ENCODE results near the gene EAF1. TPM values are rescaled to one million over a fixed set of nuclear protein-coding genes. Genes with fewer than 3 reads are reported as not detected.
A peak's percentile ranks its signal among the peaks of the same experiment; 100 is the strongest.
"Not testable (repeated sequence)": the region's sequence is repeated elsewhere in the genome, so short reads cannot be mapped to it uniquely, and the experiment has no call there.

The EAF1 gene
- polyA plus RNA-seq, 2 donors, result 3.2 to 6.3 TPM

DNA sequence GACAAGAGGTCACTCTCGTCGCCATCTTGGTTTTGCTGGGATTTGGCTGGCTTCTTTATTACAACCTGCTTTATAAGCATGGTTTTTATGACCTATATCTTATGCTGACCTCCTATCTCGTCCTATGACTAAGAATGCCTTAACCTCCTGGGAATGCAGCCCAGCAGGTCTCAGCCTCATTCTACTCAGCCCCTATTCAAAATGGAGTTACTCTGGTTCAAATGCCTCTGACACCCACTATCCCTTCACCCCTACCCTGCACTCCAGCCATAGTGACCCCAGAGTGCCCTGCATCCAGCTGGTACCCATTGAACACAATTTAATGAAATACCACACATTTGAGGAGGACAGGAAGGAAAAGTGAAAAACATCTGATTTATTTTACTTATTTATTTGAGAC, 23.4 kb upstream of the EAF1 start:
- Histone ChIP-seq H3K36me3 (ENCODE audit: control insufficient read depth in 2 of 2, insufficient read depth in 2 of 2, low read length in 1 of 2) (no peaks in the 10 kb centered on the region), H3K4me3 (ENCODE audit: low read depth in 1 of 2, low read length in 2 of 2) (no peak overlapping the region), H3K27ac (ENCODE audit: low read depth in 2 of 2, low read length in 1 of 2) (no peak overlapping the region), H3K27me3 (ENCODE audit: control insufficient read depth in 1 of 2, insufficient read depth in 2 of 2, low read length in 2 of 2) (no peaks in the 10 kb centered on the region), H3K9me3 (ENCODE audit: control insufficient read depth in 2 of 2, insufficient read depth in 1 of 2, low read depth in 1 of 2, low read length in 1 of 2) (no peaks in the 10 kb centered on the region), H3K4me1 (ENCODE audit: control insufficient read depth in 2 of 2, insufficient read depth in 2 of 2, low read length in 1 of 2) (no peaks in the 10 kb centered on the region)
- 83 to 89% methylated on average over 3 of the region's 3 CpGs for WGBS, 2 donors

GRCh38 chr3:15404767-15405166, 22.6 kb upstream of the EAF1 start:
- Histone ChIP-seq H3K27me3 (ENCODE audit: control insufficient read depth in 1 of 2, insufficient read depth in 2 of 2, low read length in 2 of 2) (no peaks in the 10 kb centered on the region), H3K4me1 (ENCODE audit: control insufficient read depth in 2 of 2, insufficient read depth in 2 of 2, low read length in 1 of 2) (no peaks in the 10 kb centered on the region), H3K9me3 (ENCODE audit: control insufficient read depth in 2 of 2, insufficient read depth in 1 of 2, low read depth in 1 of 2, low read length in 1 of 2) (no peaks in the 10 kb centered on the region), H3K36me3 (ENCODE audit: control insufficient read depth in 2 of 2, insufficient read depth in 2 of 2, low read length in 1 of 2) (no peaks in the 10 kb centered on the region), H3K4me3 (ENCODE audit: low read depth in 1 of 2, low read length in 2 of 2) (no peak overlapping the region), H3K27ac (ENCODE audit: low read depth in 2 of 2, low read length in 1 of 2) (no peak overlapping the region)
- 86 to 90% methylated on average over 1 of the region's 1 CpG for WGBS, 2 donors

DNA sequence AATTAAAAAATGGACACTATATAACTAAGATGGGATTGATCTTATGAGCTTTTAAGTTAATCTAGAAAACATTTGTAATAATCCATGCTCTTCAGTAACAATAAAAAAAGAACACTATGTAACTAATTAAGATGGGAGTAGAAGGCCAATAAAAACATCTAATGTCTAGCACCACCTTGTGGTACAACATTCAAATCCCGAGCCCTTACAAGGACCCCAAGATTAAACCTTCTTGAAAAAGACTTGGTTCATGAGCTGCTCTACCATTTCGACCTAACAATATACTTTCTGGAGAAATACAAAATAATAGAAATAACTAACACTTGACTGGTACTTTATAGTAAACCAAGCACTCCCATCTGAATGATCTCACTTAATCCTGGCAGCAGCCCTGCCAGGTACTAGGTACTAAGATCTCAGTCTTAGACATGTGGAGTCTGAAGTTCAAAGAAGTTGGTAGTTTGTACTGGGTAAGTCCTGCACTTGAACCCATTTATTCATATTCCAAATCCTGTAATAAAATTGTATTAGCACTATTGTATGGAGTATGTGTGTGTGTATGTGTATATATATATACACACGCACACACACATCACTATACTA, 21.8 kb upstream of the EAF1 start:
- 35 to 39% methylated on average over 3 of the region's 3 CpGs for WGBS, 2 donors
- H3K27ac ChIP-seq (ENCODE audit: low read depth in 2 of 2, low read length in 1 of 2), result no peak overlapping the region

DNA sequence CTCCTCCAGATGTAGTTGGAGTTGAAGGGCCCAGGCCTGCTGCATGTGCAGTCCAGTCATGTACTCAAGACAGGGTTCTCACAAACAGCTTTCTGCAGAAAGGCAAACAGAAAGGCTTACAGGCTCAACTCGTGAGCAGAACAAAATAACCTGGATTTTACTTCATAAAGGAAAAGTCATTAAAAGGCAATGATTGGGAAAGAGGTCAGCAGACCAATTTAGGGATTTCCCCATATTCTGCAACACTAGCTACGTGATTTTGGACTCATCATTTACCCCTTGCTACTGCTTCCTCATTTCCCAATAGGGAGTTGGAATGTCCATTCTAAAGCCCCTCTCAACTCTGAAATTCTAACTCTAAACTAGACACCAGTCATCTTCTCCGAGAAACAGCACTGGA, 18.2 kb upstream of the EAF1 start:
- no peak overlapping the region for H3K4me3 ChIP-seq (ENCODE audit: low read depth in 1 of 2, low read length in 2 of 2)
- H3K27me3 ChIP-seq (ENCODE audit: control insufficient read depth in 1 of 2, insufficient read depth in 2 of 2, low read length in 2 of 2), result no peaks in the 10 kb centered on the region
- H3K9me3 ChIP-seq (ENCODE audit: control insufficient read depth in 2 of 2, insufficient read depth in 1 of 2, low read depth in 1 of 2, low read length in 1 of 2), result no peaks in the 10 kb centered on the region
- peaks cover 0 to 6% of the 10 kb centered on the region in 2 donors for H3K36me3 ChIP-seq (ENCODE audit: control insufficient read depth in 2 of 2, insufficient read depth in 2 of 2, low read length in 1 of 2)
- H3K4me1 ChIP-seq (ENCODE audit: control insufficient read depth in 2 of 2, insufficient read depth in 2 of 2, low read length in 1 of 2), result no peaks in the 10 kb centered on the region
- WGBS, 2 donors, result 63 to 72% methylated on average over 3 of the region's 3 CpGs
- no peak overlapping the region for H3K27ac ChIP-seq (ENCODE audit: low read depth in 2 of 2, low read length in 1 of 2)

More for the DNA sequence above, 21.8 kb upstream of the EAF1 start:
- no peaks in the 10 kb centered on the region for H3K36me3 ChIP-seq (ENCODE audit: control insufficient read depth in 2 of 2, insufficient read depth in 2 of 2, low read length in 1 of 2)
- H3K9me3 ChIP-seq (ENCODE audit: control insufficient read depth in 2 of 2, insufficient read depth in 1 of 2, low read depth in 1 of 2, low read length in 1 of 2), result no peaks in the 10 kb centered on the region
- no peaks in the 10 kb centered on the region for H3K4me1 ChIP-seq (ENCODE audit: control insufficient read depth in 2 of 2, insufficient read depth in 2 of 2, low read length in 1 of 2)
- H3K27me3 ChIP-seq (ENCODE audit: control insufficient read depth in 1 of 2, insufficient read depth in 2 of 2, low read length in 2 of 2), result no peaks in the 10 kb centered on the region
- H3K4me3 ChIP-seq (ENCODE audit: low read depth in 1 of 2, low read length in 2 of 2), result no peak overlapping the region

GRCh38 chr3:15409774-15410173, 17.6 kb upstream of the EAF1 start:
- WGBS, 2 donors, result 93 to 98% methylated on average over 2 of the region's 2 CpGs
- H3K36me3 ChIP-seq (ENCODE audit: control insufficient read depth in 2 of 2, insufficient read depth in 2 of 2, low read length in 1 of 2), result peaks cover 0 to 10% of the 10 kb centered on the region in 2 donors
- no peaks in the 10 kb centered on the region for H3K27me3 ChIP-seq (ENCODE audit: control insufficient read depth in 1 of 2, insufficient read depth in 2 of 2, low read length in 2 of 2)

GRCh38 chr3:15410966-15411365, 16.4 kb upstream of the EAF1 start:
- H3K9me3 ChIP-seq (ENCODE audit: control insufficient read depth in 2 of 2, insufficient read depth in 1 of 2, low read depth in 1 of 2, low read length in 1 of 2); H3K27ac ChIP-seq (ENCODE audit: low read depth in 2 of 2, low read length in 1 of 2); H3K27me3 ChIP-seq (ENCODE audit: control insufficient read depth in 1 of 2, insufficient read depth in 2 of 2, low read length in 2 of 2); H3K4me3 ChIP-seq (ENCODE audit: low read depth in 1 of 2, low read length in 2 of 2); H3K4me1 ChIP-seq (ENCODE audit: control insufficient read depth in 2 of 2, insufficient read depth in 2 of 2, low read length in 1 of 2): not testable (repeated sequence)
- peaks cover 0 to 15% of the 10 kb centered on the region in 2 donors for H3K36me3 ChIP-seq (ENCODE audit: control insufficient read depth in 2 of 2, insufficient read depth in 2 of 2, low read length in 1 of 2)
- 92 to 97% methylated on average over 7 of the region's 7 CpGs for WGBS, 2 donors

More at GRCh38 chr3:15409774-15410173, 17.6 kb upstream of the EAF1 start:
- Histone ChIP-seq H3K4me1 (ENCODE audit: control insufficient read depth in 2 of 2, insufficient read depth in 2 of 2, low read length in 1 of 2) (no peaks in the 10 kb centered on the region), H3K4me3 (ENCODE audit: low read depth in 1 of 2, low read length in 2 of 2) (no peak overlapping the region), H3K9me3 (ENCODE audit: control insufficient read depth in 2 of 2, insufficient read depth in 1 of 2, low read depth in 1 of 2, low read length in 1 of 2) (no peaks in the 10 kb centered on the region), H3K27ac (ENCODE audit: low read depth in 2 of 2, low read length in 1 of 2) (no peak overlapping the region)

GRCh38 chr3:15420871-15421270, 6.5 kb upstream of the EAF1 start:
- no peaks in the 10 kb centered on the region for H3K4me1 ChIP-seq (ENCODE audit: control insufficient read depth in 2 of 2, insufficient read depth in 2 of 2, low read length in 1 of 2)
- no peaks in the 10 kb centered on the region for H3K36me3 ChIP-seq (ENCODE audit: control insufficient read depth in 2 of 2, insufficient read depth in 2 of 2, low read length in 1 of 2)
- no peak overlapping the region for H3K27ac ChIP-seq (ENCODE audit: low read depth in 2 of 2, low read length in 1 of 2)
- no peak overlapping the region for H3K4me3 ChIP-seq (ENCODE audit: low read depth in 1 of 2, low read length in 2 of 2)
- no peaks in the 10 kb centered on the region for H3K9me3 ChIP-seq (ENCODE audit: control insufficient read depth in 2 of 2, insufficient read depth in 1 of 2, low read depth in 1 of 2, low read length in 1 of 2)
- WGBS, 2 donors, result 82 to 86% methylated on average over 4 of the region's 4 CpGs
- no peaks in the 10 kb centered on the region for H3K27me3 ChIP-seq (ENCODE audit: control insufficient read depth in 1 of 2, insufficient read depth in 2 of 2, low read length in 2 of 2)

GRCh38 chr3:15426579-15427118, 749 bp upstream of the EAF1 start:
- no peaks in the 10 kb centered on the region for H3K9me3 ChIP-seq (ENCODE audit: control insufficient read depth in 2 of 2, insufficient read depth in 1 of 2, low read depth in 1 of 2, low read length in 1 of 2)
- WGBS, 2 donors, result 44 to 51% methylated on average over 16 of the region's 16 CpGs
- peaks cover 0 to 3% of the 10 kb centered on the region in 2 donors for H3K36me3 ChIP-seq (ENCODE audit: control insufficient read depth in 2 of 2, insufficient read depth in 2 of 2, low read length in 1 of 2)
- H3K4me1 ChIP-seq (ENCODE audit: control insufficient read depth in 2 of 2, insufficient read depth in 2 of 2, low read length in 1 of 2), result no peaks in the 10 kb centered on the region
- no peaks in the 10 kb centered on the region for H3K27me3 ChIP-seq (ENCODE audit: control insufficient read depth in 1 of 2, insufficient read depth in 2 of 2, low read length in 2 of 2)
- peak overlapping the region in 1 of 2 donors; percentile 79 for H3K27ac ChIP-seq (ENCODE audit: low read depth in 2 of 2, low read length in 1 of 2)
- H3K4me3 ChIP-seq (ENCODE audit: low read depth in 1 of 2, low read length in 2 of 2), result peak overlapping the region; percentile 76 to 98

DNA sequence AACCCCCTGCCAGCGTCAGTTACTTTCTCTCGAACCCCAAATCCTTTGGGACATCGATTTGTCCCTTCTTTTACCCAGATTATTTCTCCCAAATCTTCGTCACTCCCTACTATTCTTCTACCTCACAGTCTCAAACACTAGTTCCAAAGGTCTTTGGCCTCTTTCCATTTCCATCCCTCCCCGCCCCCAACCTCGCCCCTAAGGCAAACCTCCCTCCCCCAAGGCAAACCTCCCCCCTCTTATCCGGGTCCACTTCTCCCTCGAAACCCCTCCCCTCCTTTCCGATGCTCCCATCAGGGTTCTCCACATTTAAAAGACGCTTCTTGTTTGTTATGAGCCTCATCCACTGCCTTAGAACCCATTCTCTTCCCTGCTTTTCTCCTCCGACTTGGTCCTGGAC, 583 bp downstream of the EAF1 start:
- Histone ChIP-seq H3K36me3 (ENCODE audit: control insufficient read depth in 2 of 2, insufficient read depth in 2 of 2, low read length in 1 of 2) (peaks cover 0 to 3% of the 10 kb centered on the region in 2 donors), H3K27ac (ENCODE audit: low read depth in 2 of 2, low read length in 1 of 2) (peak overlapping the region; percentile 79 to 80), H3K27me3 (ENCODE audit: control insufficient read depth in 1 of 2, insufficient read depth in 2 of 2, low read length in 2 of 2) (no peaks in the 10 kb centered on the region), H3K4me3 (ENCODE audit: low read depth in 1 of 2, low read length in 2 of 2) (peak overlapping the region; percentile 76 to 98), H3K9me3 (ENCODE audit: control insufficient read depth in 2 of 2, insufficient read depth in 1 of 2, low read depth in 1 of 2, low read length in 1 of 2) (no peaks in the 10 kb centered on the region), H3K4me1 (ENCODE audit: control insufficient read depth in 2 of 2, insufficient read depth in 2 of 2, low read length in 1 of 2) (no peaks in the 10 kb centered on the region)
- 0 to 2% methylated on average over 11 of the region's 11 CpGs for WGBS, 2 donors

DNA sequence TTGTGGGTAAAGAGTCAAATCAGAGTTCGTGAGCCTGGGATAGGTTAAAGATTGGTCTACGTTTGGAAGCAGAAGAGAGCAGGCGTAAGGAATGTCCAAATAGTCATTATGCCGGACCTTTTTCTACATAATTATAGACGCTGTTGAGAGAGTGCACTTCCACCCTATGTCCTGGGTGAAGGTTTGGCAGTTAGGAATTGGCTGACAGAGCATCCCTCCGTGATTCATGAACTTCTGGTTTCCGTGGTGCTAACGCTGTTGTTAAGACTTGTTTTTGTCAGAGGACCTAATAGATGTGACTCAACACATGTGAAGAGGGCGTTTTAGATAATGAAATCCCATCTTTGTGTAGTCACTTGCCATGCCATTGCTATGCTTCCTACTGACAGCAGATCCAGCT, 1.1 kb downstream of the EAF1 start:
- Histone ChIP-seq H3K4me3 (ENCODE audit: low read depth in 1 of 2, low read length in 2 of 2) (peak overlapping the region; percentile 76 to 98), H3K4me1 (ENCODE audit: control insufficient read depth in 2 of 2, insufficient read depth in 2 of 2, low read length in 1 of 2) (no peaks in the 10 kb centered on the region), H3K27me3 (ENCODE audit: control insufficient read depth in 1 of 2, insufficient read depth in 2 of 2, low read length in 2 of 2) (no peaks in the 10 kb centered on the region), H3K9me3 (ENCODE audit: control insufficient read depth in 2 of 2, insufficient read depth in 1 of 2, low read depth in 1 of 2, low read length in 1 of 2) (no peaks in the 10 kb centered on the region), H3K27ac (ENCODE audit: low read depth in 2 of 2, low read length in 1 of 2) (peak overlapping the region in 1 of 2 donors; percentile 18), H3K36me3 (ENCODE audit: control insufficient read depth in 2 of 2, insufficient read depth in 2 of 2, low read length in 1 of 2) (peaks cover 0 to 3% of the 10 kb centered on the region in 2 donors)
- WGBS, 2 donors, result 8 to 10% methylated on average over 9 of the region's 9 CpGs

Measured in esophagus (tissue), 2 donors.